Activated effector memory CD4-positive, alpha-beta T cell treated with anti-CD3 and anti-CD28 coated beads, Interleukin-2, amount 50 U/mL, for 16 hours (primary cell): Measurements from ENCODE around the gene RFC3.

ENCODE experiments used
- DNase-seq: peaks from one replicate; pipeline ENCODE4 v3.0.0-alpha.2; 2020

The RFC3 gene

DNA sequence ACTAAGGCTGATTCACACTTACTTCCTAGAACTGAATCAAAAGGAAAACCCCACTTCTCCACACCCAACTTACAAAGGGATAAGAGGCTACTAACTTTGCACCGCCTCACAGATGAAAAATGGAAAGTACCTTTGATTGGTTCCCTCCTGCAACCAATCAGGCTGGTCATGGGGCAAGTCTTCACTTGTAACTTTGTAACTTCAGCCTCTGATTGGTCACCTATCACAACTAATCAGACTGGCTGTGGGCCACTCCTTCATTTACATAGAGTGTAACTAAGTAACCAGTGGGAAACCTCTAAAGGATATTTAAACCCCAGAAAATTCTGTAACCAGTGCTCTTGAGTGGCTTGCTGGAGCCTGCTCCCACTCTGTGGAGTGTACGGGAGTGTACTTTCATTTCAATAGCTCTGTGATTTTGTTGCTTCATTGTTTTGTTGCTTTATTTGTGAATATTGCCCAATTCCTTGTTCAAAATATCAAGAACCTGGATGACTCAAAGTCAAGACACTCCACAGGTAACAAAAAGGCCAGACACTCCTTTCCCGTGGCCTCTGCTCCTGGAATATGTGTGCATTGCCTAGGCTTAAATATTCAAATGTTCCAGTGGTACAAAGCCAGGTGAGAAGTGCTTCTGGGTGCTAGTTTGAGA, 50.5 kb downstream of the RFC3 start:
- DNase-seq: no peak

- no peak for DNase-seq
Observed at GRCh38 chr13:33869005-33869404, 51.1 kb downstream of the RFC3 start.

GRCh38 chr13:33870046-33870668, 52.2 kb downstream of the RFC3 start:
- DNase-seq: no peak

- no peak for DNase-seq
Observed at GRCh38 chr13:33871207-33872004, 53.5 kb downstream of the RFC3 start.

GRCh38 chr13:33872005-33872351, 54.0 kb downstream of the RFC3 start:
- DNase-seq: no peak

DNA sequence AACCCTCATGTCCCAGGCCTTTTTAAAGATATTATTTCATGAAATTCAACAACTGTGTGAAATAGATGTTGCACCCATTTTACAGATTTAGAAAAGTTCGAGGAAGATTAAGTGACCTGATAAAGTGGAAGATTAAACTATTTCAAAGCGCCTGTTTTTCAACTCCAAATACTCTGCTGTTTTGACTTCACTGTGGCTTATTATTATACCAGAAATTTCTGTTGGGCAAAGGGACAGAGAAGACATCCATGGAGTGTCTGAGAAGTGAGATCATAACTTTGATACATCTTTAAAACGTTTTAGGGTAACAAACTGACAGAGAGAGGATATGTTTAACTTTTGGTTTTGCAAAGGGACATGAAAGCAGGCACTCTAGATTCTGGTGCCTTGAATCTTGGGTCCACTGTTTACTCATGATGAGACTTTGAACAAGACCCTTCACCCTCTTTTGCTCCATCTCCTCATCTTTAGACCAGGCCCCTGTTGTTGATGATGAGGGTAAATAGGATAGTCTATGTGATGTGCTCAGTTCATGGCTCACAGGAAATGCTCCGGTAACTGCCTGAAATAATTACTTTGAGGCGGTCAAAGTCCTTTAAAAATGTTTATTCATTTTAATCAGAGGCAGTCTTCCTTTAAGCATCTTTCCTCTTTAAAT, 55.4 kb downstream of the RFC3 start:
- DNase-seq: no peak

DNA sequence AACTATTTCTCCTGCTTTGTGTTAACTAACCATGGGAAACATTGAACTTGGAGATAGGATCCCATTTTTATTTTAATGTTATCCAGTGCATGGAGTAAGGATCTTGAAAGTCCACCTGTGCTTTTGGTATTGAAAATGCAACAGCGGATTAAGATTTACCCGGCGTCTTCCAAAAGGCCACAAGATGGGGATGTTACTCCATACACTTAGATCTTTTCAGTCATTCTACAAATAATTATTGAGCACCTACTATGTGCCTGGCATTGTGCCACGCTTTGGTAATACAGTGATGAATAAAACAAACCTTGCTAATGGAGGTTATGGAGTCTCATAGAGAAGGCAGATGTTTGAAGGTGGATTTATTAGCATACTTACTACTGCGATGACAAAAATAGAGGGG, 56.9 kb downstream of the RFC3 start:
- DNase-seq: no peak

GRCh38 chr13:33875618-33876401, 57.9 kb downstream of the RFC3 start:
- DNase-seq: no peak

GRCh38 chr13:33876716-33877394, 58.9 kb downstream of the RFC3 start:
- no peak for DNase-seq

- no peak for DNase-seq
Observed at GRCh38 chr13:33879118-33879517, 61.2 kb downstream of the RFC3 start.

GRCh38 chr13:33882804-33883203, 64.9 kb downstream of the RFC3 start:
- DNase-seq: no peak

DNA sequence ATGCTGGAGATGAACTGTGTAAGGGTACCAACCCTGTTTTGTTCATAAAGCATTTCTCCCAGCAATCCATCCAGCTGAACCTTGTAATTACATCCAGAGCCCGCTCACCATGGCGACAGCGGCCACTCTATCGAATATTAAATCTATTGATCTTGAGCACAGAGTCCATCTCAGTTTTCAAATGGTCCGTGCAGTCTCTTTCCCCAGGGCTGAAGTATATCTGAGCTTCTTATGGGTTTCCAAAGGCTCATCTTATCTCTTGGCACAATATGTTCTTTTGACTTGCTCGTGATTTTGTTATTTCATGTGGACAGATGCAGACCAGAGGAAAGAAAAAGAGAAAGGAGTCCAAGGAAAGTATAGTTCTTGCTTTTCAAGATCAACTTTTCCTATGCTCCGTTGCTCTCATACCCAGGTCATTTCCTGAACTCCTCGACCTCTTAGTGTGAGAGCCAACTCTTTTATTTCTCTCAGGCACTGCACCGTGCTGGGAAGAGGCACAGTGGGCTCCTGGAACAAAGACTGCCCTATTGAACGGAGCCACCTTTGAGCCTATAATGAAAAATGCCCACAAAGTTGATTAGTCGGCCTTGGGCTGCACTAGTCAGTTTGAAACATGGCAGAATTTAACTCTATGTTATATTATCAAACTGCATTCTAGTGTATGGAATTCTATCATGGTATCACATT, 66.7 kb downstream of the RFC3 start:
- no peak for DNase-seq
